Stomach (tissue), 4 donors: Measurements from ENCODE around the gene RFX2.
"Not testable (repeated sequence)": the region's sequence is repeated elsewhere in the genome, so short reads cannot be mapped to it uniquely, and the experiment has no call there.

Source experiments
- CTCF ChIP-seq, 7 experiments: fragments of 450-650 bp in 4 of 7; fragments of 200-600 bp in 3 of 7; sonication (generic) in 3 of 7; IDR thresholded peaks; one replicate each; pipeline ENCODE4 v1.5.1; 2016 to 2019; ENCODE audit warnings: antibody characterized with exemption in 7 of 7, control low read depth in 2 of 7, mild to moderate bottlenecking in 1 of 7
- POLR2A ChIP-seq, 4 donors: fragments of 450-650 bp; IDR thresholded peaks; one replicate each; pipeline ENCODE4 v1.6.1; 2016; ENCODE audit warnings: antibody characterized with exemption in 4 of 4, control low read depth in 2 of 4, mild to moderate bottlenecking in 1 of 4, moderate library complexity in 1 of 4

DNA sequence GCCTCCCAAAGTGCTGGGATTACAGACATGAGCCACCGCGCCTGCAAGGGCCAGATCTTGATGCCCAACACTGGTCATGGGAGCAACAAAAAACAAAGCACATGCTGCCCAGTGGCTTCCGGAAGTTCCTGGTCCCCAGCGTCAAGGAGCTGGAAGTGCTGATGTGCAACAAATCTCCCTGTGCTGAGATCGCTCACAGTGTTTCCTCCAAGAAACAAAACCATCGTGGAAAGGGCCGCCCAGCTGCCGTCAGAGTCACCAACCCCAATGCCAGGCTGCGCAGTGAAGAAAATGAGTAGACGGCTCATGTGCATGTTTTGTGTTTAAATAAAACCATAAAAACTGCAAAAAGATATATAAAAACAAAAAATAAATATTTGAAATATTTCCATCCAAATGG lies 37.1 kb downstream of the RFX2 start:
- not testable (repeated sequence) for TF ChIP-seq POLR2A, CTCF (IDR thresholded peaks at IDR 0.05)
